ENCODE results near the gene CUX1. TPM values are rescaled to one million over a fixed set of nuclear protein-coding genes. Genes with fewer than 3 reads are reported as not detected.

The CUX1 gene
- total and polyA plus RNA-seq, 10 of the 15 experiments (the other 5 are each of a cell fraction or from before 2014, with no cell fraction given), result 6.1 to 48.6 (median 25.9) TPM

GRCh38 chr7:101893341-101894082, 76.1 kb downstream of the CUX1 start (continued):
- no peak for TF ChIP-seq CEBPZ (IDR thresholded peaks at IDR 0.05; ENCODE audit: low read depth, low read length)

GRCh38 chr7:101896316-101896715, 78.9 kb downstream of the CUX1 start:
- H3K4me2 ChIP-seq (ENCODE audit: control insufficient read depth, insufficient read depth), result no peak overlapping the region
- ChIA-PET SMC1A (ENCODE audit: uncharacterized antibody, unreplicated experiment) (interaction anchor here (0.6 kb wide), 1 partner anchor 47 kb away, joined by 4 read pairs; no protein-coding TSS in a partner anchor), POLR2A (no interaction called here), CTCF (no interaction called here), RAD21 (ENCODE audit: unreplicated experiment) (no interaction called here)
- FAIRE-seq (no peak), ATAC-seq (no peak), DNase-seq (ENCODE audit: low read depth, low spot score) (no peak)
- peaks cover 7% of the 10 kb centered on the region for H3K79me2 ChIP-seq (ENCODE audit: control insufficient read depth, insufficient read depth, low read length)
- WGBS (ENCODE audit: insufficient coverage, insufficient replicate concordance, low lambda C conversion rate, missing lambda C conversion rate), result 91% methylated on average over 9 of the region's 9 CpGs
- no TSS peak for BruUV-seq (replicated peaks)
- no peaks in the 10 kb centered on the region for H3K4me1 ChIP-seq (ENCODE audit: control insufficient read depth, insufficient read depth, low read length)
- no peak overlapping the region for H3K27ac ChIP-seq (ENCODE audit: control insufficient read depth, insufficient read depth)
- H3K9me3 ChIP-seq (replicated peaks; ENCODE audit: control insufficient read depth, insufficient read depth, low read length), result no peaks in the 10 kb centered on the region
- H3K27me3 ChIP-seq (replicated peaks in 1 of 2; ENCODE audit: control insufficient read depth in 2 of 2, insufficient read depth in 2 of 2, low read length in 1 of 2), result no peaks in the 10 kb centered on the region
- H2AFZ ChIP-seq (ENCODE audit: control insufficient read depth, low read depth, low read length), result no peak overlapping the region
- H3K4me3 ChIP-seq, result no peak overlapping the region
- intact Hi-C loops (cut with micrococcal nuclease; ENCODE audit: unreplicated experiment), result no loop called here
- in situ Hi-C loops (cut with MboI), result no loop called here
- no peaks in the 10 kb centered on the region; a peak in 1 of 4 replicates for H3K36me3 ChIP-seq (ENCODE audit: control insufficient read depth in 2 of 2, insufficient read depth in 2 of 2, low read length in 1 of 2)
- H3K9ac ChIP-seq (ENCODE audit: control insufficient read depth, insufficient read depth, low read length), result no peak overlapping the region
- peaks cover 4% of the 10 kb centered on the region; the same call in 1 of the 2 replicates for H4K20me1 ChIP-seq (ENCODE audit: control insufficient read depth, insufficient read depth)
- TF ChIP-seq ZNF274 (IDR thresholded peaks at IDR 0.05; ENCODE audit: insufficient read depth, insufficient read length), result no peak
- TF ChIP-seq BRCA1 (IDR thresholded peaks at IDR 0.05; ENCODE audit: low read depth, low read length), result no peak
- no peak for TF ChIP-seq ZNF592 (IDR thresholded peaks at IDR 0.05)
- no peak for TF ChIP-seq HSF1 (IDR thresholded peaks at IDR 0.05; ENCODE audit: low read depth, low read length)
- TF ChIP-seq ZNF24 (IDR thresholded peaks at IDR 0.05), result no peak
- TF ChIP-seq SIN3A (IDR thresholded peaks at IDR 0.05; ENCODE audit: low read depth, low read length), result no peak
- TF ChIP-seq KLF5 (IDR thresholded peaks at IDR 0.05; ENCODE audit: partially characterized antibody), result no peak
- no peak for TF ChIP-seq E2F8 (IDR thresholded peaks at IDR 0.05; ENCODE audit: low read depth, partially characterized antibody)
